Right cardiac atrium (tissue), 5 donors: ENCODE results near the gene VSTM2B. TPM values are rescaled to one million over a fixed set of nuclear protein-coding genes. Genes with fewer than 3 reads are reported as not detected.
A peak's percentile ranks its signal among the peaks of the same experiment; 100 is the strongest.
"Not testable (repeated sequence)": the region's sequence is repeated elsewhere in the genome, so short reads cannot be mapped to it uniquely, and the experiment has no call there.

Experiments
- ATAC-seq, 2 donors: fragments of 200-7000 bp; cut with Tn5 transposase; one replicate each; pipeline versions ENCODE4 v1.8.0 to v1.9.1; 2020; ENCODE audit warnings: moderate library complexity in 2 of 2, mild to moderate bottlenecking in 1 of 2
- DNase-seq, 3 donors: peaks; one replicate each; pipeline ENCODE4 v3.0.0-alpha.2; 2020
- H3K27ac ChIP-seq: one replicate; pipeline ENCODE4 v1.5.1; 2013; ENCODE audit warnings: mild to moderate bottlenecking, low read length, control low read depth, moderate library complexity
- H3K27me3 ChIP-seq: one replicate; pipeline ENCODE4 v1.6.1; 2013; ENCODE audit not compliant: control insufficient read depth, insufficient read depth
- H3K4me1 ChIP-seq: one replicate; pipeline ENCODE4 v1.6.1; 2013; ENCODE audit warnings: low read length; ENCODE audit not compliant: control insufficient read depth, insufficient read depth
- H3K4me3 ChIP-seq: one replicate; pipeline ENCODE4 v1.5.1; 2013; ENCODE audit warnings: low read length, control low read depth
- H3K9me3 ChIP-seq: one replicate; pipeline ENCODE4 v1.6.1; 2013; ENCODE audit warnings: low read length; ENCODE audit not compliant: control insufficient read depth
- WGBS: extraction: QIAGEN DNeasy Blood & Tissue Kit; methylation state at CpG from one replicate; pipeline ENCODE4 v1.1.7; 2013; 5-methylcytosine and 5-hydroxymethylcytosine counted together
- intact Hi-C, 4 donors: fragments of 100-400 bp; cut with DNase I; formaldehyde crosslinking; loops; one replicate each; pipeline versions ENCODE4 v1.11.0 to v1.14.0; 2022 to 2023
- polyA plus RNA-seq: library from polyadenylated mRNA; stranded (reverse); fragments of 200-250 nt; gene quantifications from one replicate; pipeline ENCODE4 v1.2.3, GENCODE V29; 2013
- total RNA-seq, 4 donors: library from RNA; stranded (reverse); fragmentation: NEBNext Ultra II Directional; extraction: Animal tissue kit (Norgen Biotek cat#: 25700); gene quantifications; one replicate each; pipeline ENCODE4 v1.2.1, GENCODE V29; 2021
- donor health status: healthy with polysubstance abuse.
- donor health status: DM: no; HTN: yes; CAD: no.
- donor health status: DM: no; HTN: no; CAD: no.
- donor health status: DM: no; HTN: yes; CAD: no; lungs with severe emphysema.
- donor health status: DM: yes; HTN: yes; CAD: no.

VSTM2B gene
- total and polyA plus RNA-seq, 5 donors, result not detected

- Histone ChIP-seq H3K27me3 (no peaks in the 10 kb centered on the region), H3K4me3 (no peak overlapping the region), H3K4me1 (no peaks in the 10 kb centered on the region), H3K9me3 (no peaks in the 10 kb centered on the region), H3K27ac (no peak overlapping the region)
- DNase-seq (no peak), ATAC-seq (no peak)
- WGBS, result 75% methylated on average over 9 of the region's 9 CpGs
- intact Hi-C loops, result no loop called here
Observed at GRCh38 chr19:29548483-29549085, 22.8 kb downstream of the VSTM2B start.

- 68% methylated on average over 9 of the region's 9 CpGs for WGBS
- peak in 1 of 2 donors; percentile 28 for ATAC-seq
Observed at GRCh38 chr19:29549105-29550070, 23.6 kb downstream of the VSTM2B start.

GRCh38 chr19:29550896-29551295 lies 25.1 kb downstream of the VSTM2B start:
- Histone ChIP-seq H3K27ac (no peak overlapping the region), H3K4me1 (no peaks in the 10 kb centered on the region), H3K4me3 (no peak overlapping the region), H3K27me3 (no peaks in the 10 kb centered on the region), H3K9me3 (no peaks in the 10 kb centered on the region)
- WGBS, result 73% methylated on average over 5 of the region's 5 CpGs
- intact Hi-C loops, result no loop called here
- no peak for ATAC-seq
- no peak for DNase-seq

More at GRCh38 chr19:29549105-29550070, 23.6 kb downstream of the VSTM2B start:
- Histone ChIP-seq H3K27ac (no peak overlapping the region), H3K4me3 (no peak overlapping the region), H3K27me3 (no peaks in the 10 kb centered on the region), H3K9me3 (no peaks in the 10 kb centered on the region), H3K4me1 (no peaks in the 10 kb centered on the region)
- no peak for DNase-seq
- intact Hi-C loops, result no loop called here

- ATAC-seq (no peak), DNase-seq (no peak)
- H3K4me1 ChIP-seq, result no peaks in the 10 kb centered on the region
- 74% methylated on average over 3 of the region's 3 CpGs for WGBS
- intact Hi-C loops, result no loop called here
- H3K27me3 ChIP-seq, result no peaks in the 10 kb centered on the region
- no peak overlapping the region for H3K27ac ChIP-seq
- no peak overlapping the region for H3K4me3 ChIP-seq
- no peaks in the 10 kb centered on the region for H3K9me3 ChIP-seq
Observed at GRCh38 chr19:29551774-29552173, 26.0 kb downstream of the VSTM2B start.

GRCh38 chr19:29552454-29553280 lies 26.9 kb downstream of the VSTM2B start:
- H3K4me3 ChIP-seq, result no peak overlapping the region

GRCh38 chr19:29554149-29554548 lies 28.4 kb downstream of the VSTM2B start:
- Histone ChIP-seq H3K4me1 (no peaks in the 10 kb centered on the region), H3K27ac (no peak overlapping the region), H3K27me3 (no peaks in the 10 kb centered on the region), H3K4me3 (no peak overlapping the region), H3K9me3 (no peaks in the 10 kb centered on the region)
- DNase-seq, result no peak
- ATAC-seq, result no peak
- intact Hi-C loops, result no loop called here
- WGBS, result 93% methylated on average over 1 of the region's 1 CpG

More at GRCh38 chr19:29552454-29553280, 26.9 kb downstream of the VSTM2B start:
- Histone ChIP-seq H3K9me3 (no peaks in the 10 kb centered on the region), H3K27ac (no peak overlapping the region), H3K4me1 (no peaks in the 10 kb centered on the region), H3K27me3 (no peaks in the 10 kb centered on the region)
- ATAC-seq, result no peak
- DNase-seq, result no peak
- WGBS, result 72% methylated on average over 6 of the region's 6 CpGs
- intact Hi-C loops, result no loop called here

- H3K27ac ChIP-seq, intact Hi-C loops, H3K9me3 ChIP-seq, H3K4me3 ChIP-seq, H3K4me1 ChIP-seq, ATAC-seq, H3K27me3 ChIP-seq, DNase-seq: not testable (repeated sequence)
- WGBS, result 84% methylated on average over 2 of the region's 2 CpGs
Observed at GRCh38 chr19:29559110-29559509, 33.3 kb downstream of the VSTM2B start.

GRCh38 chr19:29559743-29560142 lies 33.9 kb downstream of the VSTM2B start:
- no peak for ATAC-seq
- Histone ChIP-seq H3K27me3 (no peaks in the 10 kb centered on the region), H3K9me3 (peaks cover 9% of the 10 kb centered on the region), H3K4me3 (no peak overlapping the region), H3K4me1 (no peaks in the 10 kb centered on the region), H3K27ac (no peak overlapping the region)
- no peak for DNase-seq
- WGBS, result 78% methylated on average over 4 of the region's 4 CpGs
- intact Hi-C loops, result no loop called here

- Histone ChIP-seq H3K4me1 (no peaks in the 10 kb centered on the region), H3K27me3 (no peaks in the 10 kb centered on the region), H3K9me3 (peaks cover 9% of the 10 kb centered on the region), H3K4me3 (no peak overlapping the region), H3K27ac (no peak overlapping the region)
- intact Hi-C loops, result no loop called here
- 82% methylated on average over 6 of the region's 6 CpGs for WGBS
- DNase-seq, result no peak
- no peak for ATAC-seq
Observed at GRCh38 chr19:29560313-29561075, 34.7 kb downstream of the VSTM2B start.

- no peaks in the 10 kb centered on the region for H3K4me1 ChIP-seq
- WGBS, result 59% methylated on average over 9 of the region's 9 CpGs
- H3K27me3 ChIP-seq, result no peaks in the 10 kb centered on the region
- H3K9me3 ChIP-seq, result peaks cover 9% of the 10 kb centered on the region
- H3K4me3 ChIP-seq, result no peak overlapping the region
- no peak for ATAC-seq
- intact Hi-C loops, result no loop called here
- no peak for DNase-seq
- no peak overlapping the region for H3K27ac ChIP-seq
Observed at GRCh38 chr19:29561601-29562000, 35.8 kb downstream of the VSTM2B start.
